IMR-90 (cell line): ENCODE measurements around the gene MMP10. TPM values are rescaled to one million over a fixed set of nuclear protein-coding genes. Genes with fewer than 3 reads are reported as not detected.

Experiments used
- ATAC-seq: fragments of 200-7000 bp; cut with Tn5 transposase; 2 replicates; pipeline ENCODE4 v1.9.1; 2020; ENCODE audit warnings: low read depth, mild to moderate bottlenecking, moderate library complexity
- BruUV-seq: library from RNA; stranded (reverse); fragments of 400-500 nt; replicated peaks from 2 replicates; lab custom pipeline; 2021; lab: Mats Ljungman, UMichigan
- CTCF ChIA-PET: fragments of 300-600 bp; formaldehyde crosslinking; extraction: SDS; loops from one replicate; lab custom pipeline; 2021; ENCODE audit warnings: antibody characterized with exemption; lab: Yijun Ruan, JAX
- POLR2A ChIA-PET: fragments of 300-600 bp; sonication (Branson Sonifier 250); formaldehyde crosslinking; loops from one replicate; lab custom pipeline; 2022; ENCODE audit warnings: antibody characterized with exemption; ENCODE audit not compliant: unreplicated experiment; lab: Charles Lee
- DNase-seq: peaks from one replicate; pipeline ENCODE4 v3.0.0; 2013
- H2AFZ ChIP-seq: replicated peaks from 2 replicates; pipeline ENCODE3; 2013; ENCODE audit warnings: low read length, mild to moderate bottlenecking; ENCODE audit not compliant: poor library complexity
- H2AK5ac ChIP-seq: 2 replicates; pipeline ENCODE4 v1.6.1; 2013; ENCODE audit warnings: low read depth, low read length, inconsistent platforms
- H2AK9ac ChIP-seq: replicated peaks from 2 replicates; pipeline ENCODE3; 2013; ENCODE audit warnings: mild to moderate bottlenecking, low read depth, low read length, moderate library complexity; ENCODE audit not compliant: poor library complexity
- H2BK120ac ChIP-seq: 2 replicates; pipeline ENCODE4 v1.6.1; 2013; ENCODE audit warnings: low read depth, low read length, inconsistent platforms
- H2BK15ac ChIP-seq: 3 replicates; pipeline ENCODE4 v1.6.1; 2013; ENCODE audit warnings: low read depth, low read length, inconsistent platforms
- H2BK20ac ChIP-seq: 2 replicates; pipeline ENCODE4 v1.6.1; 2013; ENCODE audit warnings: low read depth, mild to moderate bottlenecking, inconsistent platforms, low read length, moderate library complexity
- H2BK5ac ChIP-seq: 2 replicates; pipeline ENCODE4 v1.6.1; 2013; ENCODE audit warnings: mild to moderate bottlenecking, low read depth, low read length, inconsistent platforms; ENCODE audit not compliant: poor library complexity, severe bottlenecking
- H3K14ac ChIP-seq: replicated peaks from 2 replicates; pipeline ENCODE4 v1.6.1; 2013; ENCODE audit warnings: low read depth, low read length, inconsistent platforms
- H3K18ac ChIP-seq: 2 replicates; pipeline ENCODE4 v1.6.1; 2013; ENCODE audit warnings: low read depth, low read length, control low read depth
- H3K23ac ChIP-seq: 2 replicates; pipeline ENCODE4 v1.6.1; 2013; ENCODE audit warnings: low read depth, low read length, inconsistent platforms
- H3K27ac ChIP-seq: 2 replicates; pipeline ENCODE4 v1.5.1; 2013; ENCODE audit warnings: mild to moderate bottlenecking, control low read depth, low read length; ENCODE audit not compliant: insufficient read depth
- H3K27me3 ChIP-seq: 2 replicates; pipeline ENCODE4 v1.6.1; 2013; ENCODE audit warnings: low read length; ENCODE audit not compliant: control insufficient read depth, insufficient read depth
- H3K36me3 ChIP-seq: 2 replicates; pipeline ENCODE4 v1.6.1; 2013; ENCODE audit warnings: low read length, mixed read lengths; ENCODE audit not compliant: control insufficient read depth, insufficient read depth
- H3K4ac ChIP-seq: 2 replicates; pipeline ENCODE4 v1.6.1; 2013; ENCODE audit warnings: low read depth, low read length, inconsistent platforms
- H3K4me1 ChIP-seq: 2 replicates; pipeline ENCODE4 v1.6.1; 2013; ENCODE audit warnings: low read length, mixed read lengths; ENCODE audit not compliant: control insufficient read depth, insufficient read depth
- H3K4me2 ChIP-seq: 2 replicates; pipeline ENCODE4 v1.6.1; 2013; ENCODE audit warnings: low read depth, mild to moderate bottlenecking, control low read depth, low read length, moderate library complexity
- H3K4me3 ChIP-seq: 2 replicates; pipeline ENCODE4 v1.5.1; 2013; ENCODE audit warnings: low read depth, mild to moderate bottlenecking, control low read depth, low read length, moderate library complexity; ENCODE audit not compliant: insufficient read depth
- H3K56ac ChIP-seq: 2 replicates; pipeline ENCODE4 v1.6.1; 2013; ENCODE audit warnings: low read length, inconsistent platforms; ENCODE audit not compliant: insufficient read depth; ENCODE audit errors: extremely low read depth
- H3K79me1 ChIP-seq, 2 experiments: 2 replicates each; pipeline ENCODE4 v1.6.1; 2013; ENCODE audit warnings: low read length in 2 of 2, inconsistent platforms in 1 of 2, low read depth in 1 of 2
- H3K9ac ChIP-seq: 2 replicates; pipeline ENCODE4 v1.6.1; 2013; ENCODE audit warnings: low read depth, low read length, control low read depth
- H3K9me1 ChIP-seq: 2 replicates; pipeline ENCODE4 v1.6.1; 2013; ENCODE audit warnings: low read length, inconsistent platforms; ENCODE audit not compliant: insufficient read depth
- H3K9me3 ChIP-seq: 2 replicates; pipeline ENCODE4 v1.6.1; 2013; ENCODE audit warnings: low read length; ENCODE audit not compliant: control insufficient read depth, insufficient read depth
- H4K20me1 ChIP-seq: 2 replicates; pipeline ENCODE4 v1.6.1; 2013; ENCODE audit warnings: low read length, inconsistent platforms; ENCODE audit not compliant: insufficient read depth
- H4K5ac ChIP-seq: 2 replicates; pipeline ENCODE4 v1.6.1; 2013; ENCODE audit warnings: mild to moderate bottlenecking, low read depth, low read length, control low read depth
- H4K8ac ChIP-seq, 2 experiments: 2 replicates each; pipeline ENCODE4 v1.6.1; 2013; ENCODE audit warnings: low read depth in 2 of 2, low read length in 2 of 2, control low read depth in 1 of 2, inconsistent platforms in 1 of 2
- H4K91ac ChIP-seq: 2 replicates; pipeline ENCODE4 v1.6.1; 2013; ENCODE audit warnings: low read depth, low read length, inconsistent platforms; ENCODE audit not compliant: insufficient read depth
- BHLHE40 ChIP-seq: fragments of 150-350 bp; IDR thresholded peaks from 2 replicates; pipeline ENCODE4 v1.6.1; 2016; ENCODE audit warnings: mild to moderate bottlenecking, low read depth, low read length
- CEBPB ChIP-seq: IDR thresholded peaks from 2 replicates; pipeline ENCODE4 v1.6.1; 2012; ENCODE audit warnings: low read depth, low read length, improper control_type of control experiment
- CHD1 ChIP-seq: IDR thresholded peaks from 2 replicates; pipeline ENCODE4 v1.6.1; 2012; ENCODE audit warnings: low read depth, low read length, improper control_type of control experiment
- CTCF ChIP-seq: conservative IDR thresholded peaks from 2 replicates; pipeline ENCODE4 v1.5.1; 2012; ENCODE audit warnings: mild to moderate bottlenecking, low read depth, low read length, improper control_type of control experiment
- ELK1 ChIP-seq: fragments of 150-350 bp; IDR thresholded peaks from 2 replicates; pipeline ENCODE4 v1.6.1; 2016; ENCODE audit warnings: low read depth, mild to moderate bottlenecking, low read length, moderate library complexity, borderline replicate concordance
- FOS ChIP-seq: fragments of 150-350 bp; IDR thresholded peaks from 2 replicates; pipeline ENCODE4 v1.6.1; 2016; ENCODE audit warnings: low read depth, low read length
- MAFK ChIP-seq: IDR thresholded peaks from 2 replicates; pipeline ENCODE4 v1.6.1; 2012; ENCODE audit warnings: low read depth, low read length, improper control_type of control experiment
- MAZ ChIP-seq: IDR thresholded peaks from 2 replicates; pipeline ENCODE4 v1.6.1; 2012; ENCODE audit warnings: low read depth, mild to moderate bottlenecking, low read length, improper control_type of control experiment, moderate library complexity, borderline replicate concordance
- MXI1 ChIP-seq: IDR thresholded peaks from 2 replicates; pipeline ENCODE4 v1.6.1; 2012; ENCODE audit warnings: low read depth, mild to moderate bottlenecking, low read length, moderate library complexity, borderline replicate concordance
- NFE2L2 ChIP-seq: fragments of 150-350 bp; IDR thresholded peaks from 2 replicates; pipeline ENCODE4 v1.6.1; 2016; ENCODE audit warnings: low read depth, mild to moderate bottlenecking, low read length
- POLR2A ChIP-seq: IDR thresholded peaks from 2 replicates; pipeline ENCODE4 v1.6.1; 2012; ENCODE audit warnings: mild to moderate bottlenecking, low read depth, low read length
- RAD21 ChIP-seq: IDR thresholded peaks from 2 replicates; pipeline ENCODE4 v1.6.1; 2012; ENCODE audit warnings: low read length, improper control_type of control experiment
- RCOR1 ChIP-seq: IDR thresholded peaks from 2 replicates; pipeline ENCODE4 v1.6.1; 2012; ENCODE audit warnings: mild to moderate bottlenecking, low read length, improper control_type of control experiment; ENCODE audit not compliant: insufficient replicate concordance
- RFX5 ChIP-seq: IDR thresholded peaks from 2 replicates; pipeline ENCODE4 v1.8.0; 2012; ENCODE audit warnings: low read depth, mild to moderate bottlenecking, low read length, moderate library complexity
- SMC3 ChIP-seq: fragments of 150-350 bp; IDR thresholded peaks from 2 replicates; pipeline ENCODE4 v1.6.1; 2016; ENCODE audit warnings: low read depth, mild to moderate bottlenecking, antibody characterized with exemption, low read length, moderate library complexity
- USF2 ChIP-seq: fragments of 150-350 bp; IDR thresholded peaks from 2 replicates; pipeline ENCODE4 v1.6.1; 2017; ENCODE audit warnings: mild to moderate bottlenecking, antibody characterized with exemption, low read length, low read depth
- dilution Hi-C: fragments of 300-500 bp; cut with HindIII; formaldehyde crosslinking; loops from one replicate; pipeline ENCODE4 v1.14.3; 2018; ENCODE audit warnings: low sequenced_read_pairs; ENCODE audit not compliant: unreplicated experiment
- in situ Hi-C: fragments of 300-500 bp; cut with MboI; formaldehyde crosslinking; loops from 3 replicates; pipeline ENCODE4 v1.14.3; 2019; ENCODE audit warnings: low sequenced_read_pairs, inconsistent platforms, mixed read lengths
- intact Hi-C: fragments of 100-400 bp; cut with micrococcal nuclease; formaldehyde crosslinking; loops from 2 replicates; pipeline ENCODE4 v1.10.0; 2022
- polyA plus RNA-seq, 3 experiments: library from polyadenylated mRNA; depleted of rRNA; stranded (reverse); fragments of >200 nt; gene quantifications; 2 replicates each; pipeline ENCODE4 v1.2.3, GENCODE V29; 2012; ENCODE audit warnings: low replicate concordance in 1 of 3
- total RNA-seq: library from RNA; depleted of rRNA; stranded (reverse); fragments of >200 nt; gene quantifications from 2 replicates; pipeline ENCODE4 v1.2.3, GENCODE V29; 2012

The MMP10 gene
- total and polyA plus RNA-seq, 2 of the 4 experiments (the other 2 are of a cell fraction), result not detected

- H4K8ac ChIP-seq, result no peak overlapping the region
- H2BK120ac ChIP-seq, result no peak overlapping the region
- ATAC-seq (no peak), DNase-seq (no peak)
- H3K4ac ChIP-seq, result no peak overlapping the region
- no peak overlapping the region for H3K4me2 ChIP-seq
- TF ChIP-seq ELK1, result no peak
- TF ChIP-seq SMC3, result no peak
- TF ChIP-seq CHD1, result no peak
- no peak for TF ChIP-seq USF2
- TF ChIP-seq NFE2L2, result no peak
- no peak for TF ChIP-seq MAFK
- TF ChIP-seq BHLHE40, result no peak
- TF ChIP-seq CEBPB, result no peak
- no peak for TF ChIP-seq RAD21
- no peak for TF ChIP-seq FOS
- TF ChIP-seq POLR2A, result no peak
- TF ChIP-seq CTCF, result no peak
- TF ChIP-seq RCOR1, result no peak
- no peak for TF ChIP-seq RFX5
- TF ChIP-seq MXI1, result no peak
- no peak for TF ChIP-seq MAZ
- POLR2A ChIA-PET, result no interaction called here
- no peaks in the 10 kb centered on the region for H3K36me3 ChIP-seq
- peaks cover 7% of the 10 kb centered on the region for H3K9me1 ChIP-seq
- H4K5ac ChIP-seq, result no peak overlapping the region
- no peak overlapping the region for H3K27ac ChIP-seq
- no peak overlapping the region for H2BK20ac ChIP-seq
- peaks cover 6% of the 10 kb centered on the region for H3K4me1 ChIP-seq
- no peaks in the 10 kb centered on the region for H3K79me1 ChIP-seq
- no peak overlapping the region for H3K4me3 ChIP-seq
- H2BK5ac ChIP-seq, result no peak overlapping the region
- dilution Hi-C loops (no loop called here), in situ Hi-C loops (no loop called here), intact Hi-C loops (no loop called here)
- H3K9me3 ChIP-seq, result no peaks in the 10 kb centered on the region
- CTCF ChIA-PET, result interaction anchor here (0.6 to 1.0 kb wide), 2 partner anchors 51 to 206 kb away, joined by 3 read pairs; no protein-coding TSS in a partner anchor
- no peak overlapping the region for H3K14ac ChIP-seq
- H2AK5ac ChIP-seq, result no peak overlapping the region
- no TSS peak for BruUV-seq
- no peak overlapping the region for H3K9ac ChIP-seq
- H2BK15ac ChIP-seq, result no peak overlapping the region
- no peaks in the 10 kb centered on the region for H4K20me1 ChIP-seq
- H3K56ac ChIP-seq, result no peak overlapping the region
- H3K23ac ChIP-seq, result no peak overlapping the region
- H2AK9ac ChIP-seq, result no peak overlapping the region
- H3K27me3 ChIP-seq, result peaks cover 16% of the 10 kb centered on the region
- H2AFZ ChIP-seq, result no peak overlapping the region
- H3K18ac ChIP-seq, result no peak overlapping the region
- no peak overlapping the region for H4K91ac ChIP-seq
These were observed 45.8 kb downstream of the MMP10 start for GRCh38 chr11:102734650-102735049.
